ENCODE data around the gene SH2B3. TPM values are rescaled to one million over a fixed set of nuclear protein-coding genes. Genes with fewer than 3 reads are reported as not detected.

SH2B3 gene
- total and polyA plus RNA-seq, 2 donors (not counting 1 experiment from before 2014, with no cell fraction given), result 21.9 to 69.4 TPM

- Histone ChIP-seq H3K36me3 (replicated peaks in 1 of 2; ENCODE audit: control extremely low read depth in 1 of 2, control insufficient read depth in 1 of 2, extremely low read depth in 1 of 2, insufficient read depth in 2 of 2, low read length in 1 of 2) (no peaks in the 10 kb centered on the region), H4K20me1 (ENCODE audit: control insufficient read depth, insufficient read depth, low read length, poor library complexity, severe bottlenecking) (no peaks in the 10 kb centered on the region), H3K4me1 (ENCODE audit: control insufficient read depth in 2 of 2, insufficient read depth in 2 of 2, low read length in 2 of 2) (peaks cover 0 to 5% of the 10 kb centered on the region in 2 donors), H3K27ac (ENCODE audit: low read length in 2 of 2) (no peak overlapping the region), H3K9me3 (ENCODE audit: control extremely low read depth in 1 of 3, control insufficient read depth in 2 of 3, insufficient read depth in 1 of 3, low read length in 2 of 3) (no peaks in the 10 kb centered on the region), H3K4me3 (ENCODE audit: control extremely low read depth in 1 of 5, extremely low read depth in 1 of 5, insufficient read depth in 1 of 5, low read depth in 2 of 5, low read length in 4 of 5) (no peak overlapping the region), H3K9ac (ENCODE audit: low read length) (no peak overlapping the region), H2AFZ (ENCODE audit: insufficient read depth, low read depth, low read length, poor library complexity, severe bottlenecking) (no peak overlapping the region), H3K27me3 (replicated peaks in 1 of 4; ENCODE audit: control extremely low read depth in 1 of 4, control insufficient read depth in 3 of 4, insufficient read depth in 4 of 4, low read length in 3 of 4) (no peaks in the 10 kb centered on the region), H3K4me2 (replicated peaks; ENCODE audit: low read depth, low read length, poor library complexity, severe bottlenecking) (no peak overlapping the region), H3K79me2 (ENCODE audit: control insufficient read depth, insufficient read depth, low read length) (no peaks in the 10 kb centered on the region)
- Mint-ChIP-seq H3K27me3 (no peaks in the 10 kb centered on the region), H3K9me3 (ENCODE audit: insufficient read depth) (no peaks in the 10 kb centered on the region), H3K4me3 (no peak overlapping the region), H3K27ac (no peak overlapping the region), H3K4me1 (peaks cover 7% of the 10 kb centered on the region)
- ATAC-seq (ENCODE audit: low read depth) (no peak), DNase-seq (no peak)
- no peak for TF ChIP-seq EZH2 (IDR thresholded peaks at IDR 0.05; ENCODE audit: borderline replicate concordance, insufficient read depth, low read depth, low read length, poor library complexity, severe bottlenecking)
- no peak for TF ChIP-seq CTCF (IDR thresholded peaks at IDR 0.05)
- intact Hi-C loops (cut with micrococcal nuclease), result no loop called here
- POLR2A ChIA-PET, result no interaction called here
- CTCF ChIA-PET, result interaction anchor here (1.1 to 3.0 kb wide), 3 partner anchors 12 to 144 kb away, joined by 3 to 14 read pairs (median 4); no protein-coding TSS in a partner anchor
- WGBS (ENCODE audit: insufficient coverage), result 96% methylated on average over 4 of the region's 5 CpGs
Measured at GRCh38 chr12:111384596-111384995, 21.1 kb upstream of the SH2B3 start.

- no peaks in the 10 kb centered on the region for H3K27me3 ChIP-seq (replicated peaks in 1 of 4; ENCODE audit: control extremely low read depth in 1 of 4, control insufficient read depth in 3 of 4, insufficient read depth in 4 of 4, low read length in 3 of 4)
Measured at GRCh38 chr12:111386885-111387284, 18.8 kb upstream of the SH2B3 start.

More at GRCh38 chr12:111386885-111387284, 18.8 kb upstream of the SH2B3 start:
- H4K20me1 ChIP-seq (ENCODE audit: control insufficient read depth, insufficient read depth, low read length, poor library complexity, severe bottlenecking), result no peaks in the 10 kb centered on the region
- Mint-ChIP-seq H3K9me3 (ENCODE audit: insufficient read depth) (no peaks in the 10 kb centered on the region), H3K4me3 (no peak overlapping the region), H3K27ac (no peak overlapping the region), H3K4me1 (peaks cover 12% of the 10 kb centered on the region), H3K27me3 (no peaks in the 10 kb centered on the region)
- peaks cover 0 to 12% of the 10 kb centered on the region in 2 donors for H3K4me1 ChIP-seq (ENCODE audit: control insufficient read depth in 2 of 2, insufficient read depth in 2 of 2, low read length in 2 of 2)
- POLR2A ChIA-PET, result no interaction called here
- H3K79me2 ChIP-seq (ENCODE audit: control insufficient read depth, insufficient read depth, low read length), result no peaks in the 10 kb centered on the region
- TF ChIP-seq EZH2 (IDR thresholded peaks at IDR 0.05; ENCODE audit: borderline replicate concordance, insufficient read depth, low read depth, low read length, poor library complexity, severe bottlenecking) (no peak), CTCF (IDR thresholded peaks at IDR 0.05) (no peak)
- no peak overlapping the region for H3K4me3 ChIP-seq (ENCODE audit: control extremely low read depth in 1 of 5, extremely low read depth in 1 of 5, insufficient read depth in 1 of 5, low read depth in 2 of 5, low read length in 4 of 5)
- H3K9me3 ChIP-seq (ENCODE audit: control extremely low read depth in 1 of 3, control insufficient read depth in 2 of 3, insufficient read depth in 1 of 3, low read length in 2 of 3), result no peaks in the 10 kb centered on the region
- H2AFZ ChIP-seq (ENCODE audit: insufficient read depth, low read depth, low read length, poor library complexity, severe bottlenecking), result no peak overlapping the region
- no peak overlapping the region for H3K9ac ChIP-seq (ENCODE audit: low read length)
- WGBS (ENCODE audit: insufficient coverage), result 75% methylated on average over 3 of the region's 3 CpGs
- H3K36me3 ChIP-seq (replicated peaks in 1 of 2; ENCODE audit: control extremely low read depth in 1 of 2, control insufficient read depth in 1 of 2, extremely low read depth in 1 of 2, insufficient read depth in 2 of 2, low read length in 1 of 2), result no peaks in the 10 kb centered on the region
- intact Hi-C loops (cut with micrococcal nuclease), result no loop called here
- CTCF ChIA-PET, result no interaction called here
- H3K27ac ChIP-seq (ENCODE audit: low read length in 2 of 2), result no peak overlapping the region
- DNase-seq (no peak), ATAC-seq (ENCODE audit: low read depth) (no peak)
- H3K4me2 ChIP-seq (replicated peaks; ENCODE audit: low read depth, low read length, poor library complexity, severe bottlenecking), result no peak overlapping the region
